Nephron progenitor cell (in vitro differentiated cells): ENCODE results near the gene AP2A2.

Source experiments
- DNase-seq: peaks from one replicate; pipeline ENCODE4 v3.0.0; 2021
- H3K27ac Mint-ChIP-seq: 2 replicates; pipeline ENCODE4 v1.8.0; 2021; ENCODE audit warnings: mild to moderate bottlenecking, moderate library complexity, mixed read lengths
- H3K27me3 Mint-ChIP-seq: 2 replicates; pipeline ENCODE4 v1.8.0; 2021; ENCODE audit warnings: mild to moderate bottlenecking, low read depth, mixed read lengths; ENCODE audit not compliant: poor library complexity
- H3K36me3 Mint-ChIP-seq: 2 replicates; pipeline ENCODE4 v1.8.0; 2021; ENCODE audit warnings: low read depth, mixed read lengths
- H3K4me1 Mint-ChIP-seq: 2 replicates; pipeline ENCODE4 v1.8.0; 2021; ENCODE audit warnings: mixed read lengths
- H3K4me3 Mint-ChIP-seq: 2 replicates; pipeline ENCODE4 v1.8.0; 2021; ENCODE audit warnings: mild to moderate bottlenecking, moderate library complexity, mixed read lengths
- H3K9me3 Mint-ChIP-seq: 2 replicates; pipeline ENCODE4 v1.8.0; 2021; ENCODE audit warnings: mild to moderate bottlenecking, moderate library complexity, mixed read lengths
- CTCF ChIP-seq: fragments of 200-600 bp; sonication (generic); IDR thresholded peaks from 2 replicates; pipeline ENCODE4 v1.5.0; 2021; ENCODE audit warnings: antibody characterized with exemption

The AP2A2 gene

GRCh38 chr11:928786-929185 lies 3.1 kb downstream of the AP2A2 start:
- Mint-ChIP-seq H3K27me3 (peaks cover 6% of the 10 kb centered on the region), H3K9me3 (no peaks in the 10 kb centered on the region), H3K4me1 (peaks cover 45% of the 10 kb centered on the region), H3K4me3 (peak overlapping the region; percentile 37), H3K27ac (no peak overlapping the region), H3K36me3 (no peaks in the 10 kb centered on the region)
- no peak for TF ChIP-seq CTCF
- DNase-seq = no peak

- TF ChIP-seq CTCF = no peak
- H3K27me3 Mint-ChIP-seq = peaks cover 7% of the 10 kb centered on the region
- no peaks in the 10 kb centered on the region for H3K9me3 Mint-ChIP-seq
- no peak overlapping the region for H3K27ac Mint-ChIP-seq
- no peak overlapping the region for H3K4me3 Mint-ChIP-seq
- H3K4me1 Mint-ChIP-seq = peaks cover 47% of the 10 kb centered on the region
- no peak for DNase-seq
- peaks cover under 1% of the 10 kb centered on the region for H3K36me3 Mint-ChIP-seq
Observed at GRCh38 chr11:929405-929804, 3.7 kb downstream of the AP2A2 start.

GRCh38 chr11:931385-931784 lies 5.7 kb downstream of the AP2A2 start:
- H3K9me3 Mint-ChIP-seq = no peaks in the 10 kb centered on the region
- peaks cover 7% of the 10 kb centered on the region for H3K36me3 Mint-ChIP-seq
- peaks cover 46% of the 10 kb centered on the region for H3K4me1 Mint-ChIP-seq
- DNase-seq = no peak
- TF ChIP-seq CTCF = no peak
- H3K4me3 Mint-ChIP-seq = no peak overlapping the region
- peak overlapping the region; percentile 12 for H3K27ac Mint-ChIP-seq
- H3K27me3 Mint-ChIP-seq = peaks cover 7% of the 10 kb centered on the region

DNA sequence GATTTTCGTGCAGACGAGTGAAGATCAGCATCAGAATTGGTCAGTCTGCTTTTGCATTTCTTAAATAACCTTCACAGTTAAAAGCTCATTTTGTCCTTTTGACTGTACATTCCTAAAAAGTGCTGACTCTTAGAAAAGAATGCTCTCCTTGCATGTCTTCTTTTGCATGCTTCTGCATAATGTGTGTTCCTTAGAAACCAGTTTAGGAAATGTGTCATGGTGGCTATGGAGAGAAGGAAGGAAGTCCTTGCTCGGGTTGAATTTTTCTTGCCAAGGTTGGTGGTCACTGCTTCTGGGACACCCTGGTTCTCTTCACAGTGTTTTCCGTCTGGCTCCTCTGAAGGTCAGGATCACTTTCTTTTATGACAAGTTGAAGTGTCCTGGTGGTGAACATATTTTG lies 6.8 kb downstream of the AP2A2 start:
- peak overlapping the region; percentile 77 for H3K27ac Mint-ChIP-seq
- H3K4me3 Mint-ChIP-seq = no peak overlapping the region
- peaks cover 36% of the 10 kb centered on the region for H3K4me1 Mint-ChIP-seq
- H3K27me3 Mint-ChIP-seq = peaks cover 7% of the 10 kb centered on the region
- no peak for TF ChIP-seq CTCF
- peaks cover 10% of the 10 kb centered on the region for H3K36me3 Mint-ChIP-seq
- H3K9me3 Mint-ChIP-seq = no peaks in the 10 kb centered on the region
- no peak for DNase-seq

- no peak overlapping the region for H3K27ac Mint-ChIP-seq
- no peak for DNase-seq
- H3K4me3 Mint-ChIP-seq = no peak overlapping the region
- peaks cover 19% of the 10 kb centered on the region for H3K36me3 Mint-ChIP-seq
- no peak for TF ChIP-seq CTCF
- peaks cover 37% of the 10 kb centered on the region for H3K4me1 Mint-ChIP-seq
- no peaks in the 10 kb centered on the region for H3K9me3 Mint-ChIP-seq
- peaks cover 7% of the 10 kb centered on the region for H3K27me3 Mint-ChIP-seq
Observed at GRCh38 chr11:933142-933851, 7.6 kb downstream of the AP2A2 start.

DNA sequence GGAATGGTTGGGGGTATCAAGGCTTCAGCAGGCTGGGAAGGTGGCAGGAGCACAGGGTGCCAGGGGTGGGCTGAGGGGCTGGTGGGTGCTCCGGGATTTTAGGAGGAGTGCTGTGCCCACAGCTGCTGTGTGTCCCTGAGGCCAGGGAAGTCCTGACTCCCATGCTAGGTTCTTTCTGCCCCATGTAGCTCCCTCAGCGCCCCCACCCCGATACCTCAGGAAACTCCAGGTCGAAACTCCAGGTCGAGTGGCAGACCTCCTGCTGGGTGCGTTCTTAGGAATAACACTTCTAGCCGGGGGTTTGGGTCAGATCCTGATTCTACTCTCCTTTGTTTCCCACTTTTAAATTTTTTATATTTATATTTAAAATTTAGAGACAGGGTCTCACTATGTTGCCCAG lies 8.3 kb downstream of the AP2A2 start:
- Mint-ChIP-seq H3K4me1 (peaks cover 32% of the 10 kb centered on the region), H3K27ac (no peak overlapping the region), H3K9me3 (no peaks in the 10 kb centered on the region), H3K36me3 (peaks cover 24% of the 10 kb centered on the region), H3K27me3 (peaks cover 7% of the 10 kb centered on the region), H3K4me3 (no peak overlapping the region)
- DNase-seq = no peak
- no peak for TF ChIP-seq CTCF
